ENCODE measurements around the gene EBI3.

DNA sequence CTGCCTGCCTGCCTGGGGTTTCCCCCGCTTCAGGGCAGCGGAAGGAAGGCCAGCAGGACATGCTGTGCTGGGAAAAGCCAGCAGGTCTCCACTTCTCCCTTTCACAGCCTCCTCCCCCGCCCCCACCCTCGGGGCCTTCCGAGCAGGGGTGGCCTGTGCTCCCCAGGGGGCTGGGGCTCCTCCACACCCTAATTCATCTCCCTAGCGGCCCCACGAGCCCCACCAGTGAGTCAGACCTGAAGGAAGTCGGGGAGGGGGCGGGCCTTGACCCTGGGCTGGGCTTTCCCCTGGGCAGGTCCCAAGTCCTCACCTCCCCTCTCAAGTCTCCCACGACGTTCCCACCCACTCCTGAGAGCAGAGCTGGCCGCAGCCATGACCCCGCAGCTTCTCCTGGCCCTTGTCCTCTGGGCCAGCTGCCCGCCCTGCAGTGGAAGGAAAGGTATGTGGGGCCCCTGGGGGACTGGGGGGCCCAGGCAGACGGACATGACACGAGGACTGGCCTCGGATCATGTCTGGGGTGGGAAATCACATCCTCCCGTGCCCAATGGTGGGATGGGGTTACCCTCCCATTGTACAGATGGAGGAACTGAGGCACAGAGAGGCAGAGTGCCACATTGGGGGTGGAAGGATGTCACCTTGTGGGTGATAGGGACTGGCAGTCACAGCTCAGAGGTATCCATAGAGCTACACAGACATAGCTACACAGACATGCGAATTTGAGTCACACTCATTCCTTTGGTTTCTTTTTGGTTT is at the start of gene EBI3:
- TF ChIP-seq POLR2AphosphoS5 (IDR thresholded peaks at IDR 0.05; ENCODE audit: low read depth, low read length) (no peak), TAF1 (IDR thresholded peaks at IDR 0.05; ENCODE audit: borderline replicate concordance, insufficient read depth, low read length) (no peak), SIN3A (IDR thresholded peaks at IDR 0.05; ENCODE audit: borderline replicate concordance, insufficient read depth, low read length) (no peak)
- TF ChIP-seq, protein P1, sequence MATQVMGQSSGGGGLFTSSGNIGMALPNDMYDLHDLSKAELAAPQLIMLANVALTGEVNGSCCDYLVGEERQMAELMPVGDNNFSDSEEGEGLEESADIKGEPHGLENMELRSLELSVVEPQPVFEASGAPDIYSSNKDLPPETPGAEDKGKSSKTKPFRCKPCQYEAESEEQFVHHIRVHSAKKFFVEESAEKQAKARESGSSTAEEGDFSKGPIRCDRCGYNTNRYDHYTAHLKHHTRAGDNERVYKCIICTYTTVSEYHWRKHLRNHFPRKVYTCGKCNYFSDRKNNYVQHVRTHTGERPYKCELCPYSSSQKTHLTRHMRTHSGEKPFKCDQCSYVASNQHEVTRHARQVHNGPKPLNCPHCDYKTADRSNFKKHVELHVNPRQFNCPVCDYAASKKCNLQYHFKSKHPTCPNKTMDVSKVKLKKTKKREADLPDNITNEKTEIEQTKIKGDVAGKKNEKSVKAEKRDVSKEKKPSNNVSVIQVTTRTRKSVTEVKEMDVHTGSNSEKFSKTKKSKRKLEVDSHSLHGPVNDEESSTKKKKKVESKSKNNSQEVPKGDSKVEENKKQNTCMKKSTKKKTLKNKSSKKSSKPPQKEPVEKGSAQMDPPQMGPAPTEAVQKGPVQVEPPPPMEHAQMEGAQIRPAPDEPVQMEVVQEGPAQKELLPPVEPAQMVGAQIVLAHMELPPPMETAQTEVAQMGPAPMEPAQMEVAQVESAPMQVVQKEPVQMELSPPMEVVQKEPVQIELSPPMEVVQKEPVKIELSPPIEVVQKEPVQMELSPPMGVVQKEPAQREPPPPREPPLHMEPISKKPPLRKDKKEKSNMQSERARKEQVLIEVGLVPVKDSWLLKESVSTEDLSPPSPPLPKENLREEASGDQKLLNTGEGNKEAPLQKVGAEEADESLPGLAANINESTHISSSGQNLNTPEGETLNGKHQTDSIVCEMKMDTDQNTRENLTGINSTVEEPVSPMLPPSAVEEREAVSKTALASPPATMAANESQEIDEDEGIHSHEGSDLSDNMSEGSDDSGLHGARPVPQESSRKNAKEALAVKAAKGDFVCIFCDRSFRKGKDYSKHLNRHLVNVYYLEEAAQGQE (IDR thresholded peaks at IDR 0.05; ENCODE audit: insufficient read depth in 1 of 2, low read depth in 2 of 2, low read length in 2 of 2) = no peak

Data from PFSK-1 (cell line).